Right ventricle myocardium inferior (tissue), 1 donor: ENCODE data around the gene ADRM1. TPM values are rescaled to one million over a fixed set of nuclear protein-coding genes. Genes with fewer than 3 reads are reported as not detected.

Experiments
- ATAC-seq: fragments of 200-7000 bp; cut with Tn5 transposase; one replicate; pipeline ENCODE4 v1.9.1; 2020; ENCODE audit warnings: mild to moderate bottlenecking, moderate library complexity
- DNase-seq: peaks from one replicate; pipeline ENCODE4 v3.0.0; 2021; ENCODE audit errors: missing footprints
- intact Hi-C: fragments of 100-400 bp; cut with DNase I; formaldehyde crosslinking; loops from one replicate; pipeline ENCODE4 v1.11.0; 2022
- total RNA-seq: library from RNA; stranded (reverse); fragmentation: NEBNext Ultra II Directional; extraction: Animal tissue kit (Norgen Biotek cat#: 25700); gene quantifications from one replicate; pipeline ENCODE4 v1.2.1, GENCODE V29; 2021
- donor health status: DM: no; HTN: yes; CAD: no; lungs with severe emphysema.

The ADRM1 gene
- total RNA-seq, 1 donor from 2014 or later = 73.9 TPM

DNA sequence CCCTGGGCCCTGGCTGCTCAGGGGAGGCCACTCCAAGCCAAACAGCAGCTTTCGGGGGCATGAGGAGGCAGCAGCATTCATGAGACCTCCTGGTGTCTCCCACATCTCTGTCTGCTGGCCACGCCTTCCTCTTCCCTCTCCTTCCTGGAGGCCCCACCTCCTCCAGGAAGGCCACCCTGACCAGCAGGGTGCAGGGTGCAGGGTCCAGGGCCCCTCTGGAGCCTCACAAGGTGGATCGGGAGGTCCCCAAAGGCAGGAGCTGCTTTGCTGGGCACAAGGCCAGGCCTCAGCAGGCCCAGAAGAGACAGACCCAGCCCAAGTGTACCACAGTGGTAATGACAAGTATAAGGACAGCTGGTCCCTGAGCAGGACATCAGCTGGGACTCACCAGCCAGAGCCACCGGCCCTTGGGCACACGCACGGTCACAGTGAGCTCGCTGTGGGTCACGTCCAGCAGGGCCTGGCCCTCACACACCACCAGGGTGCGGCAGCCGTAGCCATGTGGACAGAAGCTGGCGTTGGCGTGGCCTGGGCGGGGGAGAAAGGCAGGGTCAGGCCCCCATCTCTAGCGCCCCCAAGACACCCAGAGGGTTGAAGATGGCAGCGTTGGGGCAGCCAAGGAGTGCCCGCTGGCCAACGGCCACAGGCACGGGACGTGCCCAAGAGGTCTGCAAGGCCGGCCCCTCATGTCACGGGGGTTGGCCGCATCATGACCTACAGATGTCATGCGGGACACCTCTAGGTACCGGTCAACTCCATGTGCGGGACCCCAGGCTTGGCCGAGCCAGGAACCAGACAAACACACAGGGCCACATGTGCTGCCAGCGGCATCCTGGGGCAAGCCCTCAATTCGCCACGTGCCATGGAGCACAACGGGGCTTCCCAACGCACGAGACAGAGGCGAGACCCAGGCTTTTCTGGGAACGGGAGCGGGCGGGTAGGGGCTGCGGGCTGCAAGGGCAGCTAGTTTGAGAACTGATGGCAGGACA, 26.9 kb downstream of the ADRM1 start:
- ATAC-seq (no peak), DNase-seq (peak; percentile 56)
- intact Hi-C loops = no loop called here

DNA sequence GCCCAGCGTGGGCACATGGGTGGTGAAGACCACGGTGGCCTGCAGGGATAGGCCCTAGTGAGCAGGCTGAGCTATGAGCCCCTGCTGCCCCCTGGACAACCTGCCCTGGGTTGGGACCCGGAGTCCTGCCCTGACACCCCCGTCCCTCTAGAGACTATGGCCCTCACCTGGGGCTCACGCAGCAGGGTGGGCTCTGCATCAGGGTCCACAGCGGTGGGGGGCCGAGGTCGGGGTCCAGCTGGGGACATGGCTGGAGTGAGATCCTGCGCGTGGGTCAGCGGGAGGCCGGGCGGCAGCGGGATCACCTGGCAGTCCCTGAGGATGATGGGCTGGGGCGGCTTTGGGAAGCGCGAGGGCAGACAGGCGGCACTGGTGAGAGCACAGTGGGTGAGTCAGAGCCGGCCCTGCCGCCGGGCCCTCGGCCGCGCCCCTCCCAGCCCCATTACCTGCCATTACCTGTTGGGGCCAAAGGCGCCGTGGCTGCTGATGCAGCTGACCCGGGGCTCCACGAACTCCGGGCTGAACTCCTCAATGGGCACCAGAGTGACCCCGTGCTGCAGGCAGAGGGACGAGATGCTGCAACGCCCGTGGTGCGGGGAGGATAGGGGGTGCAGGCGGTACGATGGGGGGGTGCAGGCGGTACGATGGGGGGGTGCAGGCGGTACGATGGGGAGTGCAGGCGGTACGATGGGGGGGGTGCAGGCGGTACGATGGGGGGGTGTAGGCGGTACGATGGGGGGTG, 27.9 kb downstream of the ADRM1 start:
- no peak for ATAC-seq
- intact Hi-C loops = no loop called here
- DNase-seq = peak; percentile 62

DNA sequence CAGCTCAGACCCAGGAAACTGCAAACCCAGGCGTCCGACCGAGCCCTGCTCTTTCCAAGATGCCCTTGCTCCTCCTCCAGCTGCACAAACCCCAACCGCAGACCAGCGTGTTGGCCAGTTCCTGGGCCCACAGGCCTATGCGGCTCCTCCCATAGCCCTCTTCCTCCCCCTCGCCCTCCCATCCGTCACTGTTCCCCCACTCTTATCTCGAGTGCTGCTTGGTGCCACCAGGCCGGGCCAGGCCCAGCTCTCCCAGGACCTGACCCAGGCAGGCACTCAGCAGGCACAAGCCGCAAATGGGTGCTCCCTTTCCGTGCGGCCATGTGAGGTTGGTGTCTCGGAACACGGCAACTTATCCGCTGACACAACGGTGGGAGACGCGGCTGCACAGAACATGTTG, 28.6 kb downstream of the ADRM1 start:
- peak; percentile 67 for DNase-seq

DNA sequence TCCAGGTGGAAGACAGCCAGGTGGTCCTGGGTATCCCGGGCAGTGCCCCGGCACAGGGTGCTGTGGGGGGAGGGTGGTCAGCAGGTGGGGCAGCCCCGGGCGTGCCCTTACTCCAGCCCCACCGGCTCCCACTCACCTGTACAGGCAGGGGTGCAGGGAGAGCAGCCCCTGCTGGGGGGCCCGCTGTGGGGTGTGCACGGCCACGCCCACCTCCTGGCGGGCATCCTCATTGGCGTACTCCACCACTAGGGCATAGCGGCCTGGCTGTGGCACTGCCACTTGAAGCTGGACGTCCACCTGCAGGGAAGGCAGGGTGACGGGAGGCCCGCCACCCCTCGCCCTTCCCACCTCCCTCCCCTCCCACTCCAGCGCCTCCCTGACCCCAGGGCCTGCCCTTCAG, 29.6 kb downstream of the ADRM1 start:
- DNase-seq (peak; percentile 55), ATAC-seq (no peak)
- intact Hi-C loops = no loop called here

More for the DNA sequence above, 28.6 kb downstream of the ADRM1 start:
- intact Hi-C loops = no loop called here
- peak; percentile 60 for ATAC-seq

DNA sequence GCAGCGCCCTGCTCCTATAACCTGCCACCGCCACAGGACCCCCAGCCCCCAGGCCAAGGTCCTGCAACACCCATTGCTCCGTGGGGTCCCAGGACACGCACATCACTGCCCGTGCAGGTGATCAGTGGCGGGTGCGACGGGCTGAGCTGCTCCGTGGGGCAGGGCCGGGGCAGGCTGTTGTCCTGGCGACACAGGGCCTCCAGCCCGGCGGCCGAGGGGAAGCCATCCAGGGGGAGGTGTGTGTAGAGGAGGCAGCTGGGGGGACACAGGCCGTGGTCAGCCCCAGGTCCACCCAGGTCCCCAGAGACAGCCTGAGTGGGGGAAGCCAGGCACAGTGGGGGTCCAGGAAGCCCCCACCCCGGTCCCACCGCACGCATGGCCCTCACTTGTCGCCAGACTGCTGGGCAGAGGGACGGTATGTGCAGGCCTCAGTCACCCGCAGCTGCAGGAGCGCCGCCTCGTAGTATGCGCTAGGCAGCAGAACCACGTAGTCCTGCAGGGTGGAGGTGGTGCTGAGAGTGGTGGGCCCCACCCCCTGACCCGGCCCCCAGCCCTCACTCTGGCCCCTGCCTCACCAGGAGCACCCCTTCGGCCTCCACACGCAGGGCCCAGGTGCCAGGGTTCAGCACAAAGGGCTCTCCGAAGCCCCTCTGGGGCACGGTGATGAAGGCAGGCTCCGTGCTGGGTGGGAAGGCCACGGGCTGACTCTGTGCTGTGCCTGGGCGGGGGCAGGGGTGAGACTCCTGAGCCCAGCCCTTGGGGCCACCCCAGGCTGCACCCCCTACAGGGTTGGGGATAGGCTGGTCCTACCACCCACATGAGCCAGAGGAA, 30.4 kb downstream of the ADRM1 start:
- DNase-seq (peak; percentile 61), ATAC-seq (no peak)
- intact Hi-C loops = no loop called here

DNA sequence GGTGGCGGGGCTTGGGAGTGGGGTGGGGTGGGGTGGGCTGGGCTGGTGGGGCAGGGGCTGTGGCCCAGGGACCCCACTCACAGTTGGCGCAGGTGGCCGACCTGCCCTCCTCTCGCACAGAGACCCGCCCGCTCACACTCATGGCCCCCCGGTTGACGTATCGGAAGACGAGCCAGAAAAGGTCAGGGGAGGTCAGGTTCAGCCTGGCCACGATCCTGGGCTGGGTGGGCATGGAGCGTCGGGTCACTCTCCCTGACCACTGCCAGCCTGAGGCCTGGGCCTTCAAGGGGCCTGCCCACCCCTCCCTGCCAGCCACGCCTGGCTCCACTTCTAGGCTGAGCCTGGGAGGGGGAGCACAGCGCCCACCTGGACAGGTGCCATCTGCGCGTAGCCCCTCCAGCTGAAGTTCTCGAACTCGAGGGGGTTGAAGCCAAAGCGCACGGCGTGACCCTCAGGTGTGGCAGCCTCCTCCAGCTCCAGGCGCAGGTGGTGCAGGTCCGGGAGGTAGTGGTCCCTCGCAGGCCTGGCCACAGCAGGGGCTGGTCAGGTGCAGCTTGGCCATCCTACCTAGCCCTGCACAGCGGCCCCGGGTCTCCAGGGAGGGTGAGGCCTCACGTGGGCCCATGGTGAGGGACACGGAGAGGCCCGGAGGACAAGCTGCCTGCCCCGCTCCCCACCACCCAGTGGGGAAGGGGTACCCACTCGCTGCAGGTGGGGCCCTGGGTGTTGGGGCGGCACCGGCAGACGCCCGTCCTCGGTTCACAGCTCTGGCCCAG, 31.2 kb downstream of the ADRM1 start:
- intact Hi-C loops = no loop called here
- ATAC-seq (no peak), DNase-seq (peak; percentile 44)

DNA sequence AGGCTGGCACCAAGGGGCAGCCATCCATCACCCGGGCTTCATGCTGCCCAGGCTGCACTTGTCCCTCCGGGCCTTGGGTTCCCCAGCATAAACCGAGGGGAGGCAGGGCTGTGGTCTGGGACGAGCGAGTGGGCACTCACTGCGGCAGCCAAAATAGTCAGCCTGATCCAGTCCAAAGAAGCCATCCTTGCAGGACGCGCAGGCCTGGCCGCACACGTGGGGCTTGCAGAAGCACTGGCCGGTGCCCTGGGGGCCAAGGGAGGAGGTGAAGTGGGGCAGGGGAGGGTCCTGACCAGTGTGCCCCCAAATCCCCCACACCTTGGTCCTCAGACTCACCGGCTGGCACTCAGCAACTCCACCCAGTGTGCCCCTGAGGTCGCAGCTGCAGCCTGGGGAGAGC, 32.1 kb downstream of the ADRM1 start:
- intact Hi-C loops = no loop called here
- peak; percentile 45 for DNase-seq
- no peak for ATAC-seq

DNA sequence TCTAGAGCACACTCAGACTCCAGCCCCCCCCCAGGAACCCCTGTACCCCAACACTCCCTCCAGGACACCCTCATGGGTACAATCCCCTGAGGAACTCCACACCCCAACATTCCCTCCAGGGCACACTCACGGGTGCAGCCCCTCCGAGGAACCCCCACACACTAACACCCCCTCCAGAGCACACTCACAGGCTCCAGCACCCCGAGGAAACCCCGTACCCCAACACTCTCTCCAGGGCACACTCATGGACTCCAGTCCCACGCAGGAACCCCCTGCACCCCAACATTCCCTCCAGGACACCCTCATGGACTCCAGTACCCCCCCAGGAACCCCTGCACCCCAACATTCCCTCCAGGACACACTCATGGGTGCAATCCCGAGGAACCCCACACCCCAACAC, 32.7 kb downstream of the ADRM1 start:
- intact Hi-C loops = no loop called here
- ATAC-seq = no peak
- DNase-seq = no peak

DNA sequence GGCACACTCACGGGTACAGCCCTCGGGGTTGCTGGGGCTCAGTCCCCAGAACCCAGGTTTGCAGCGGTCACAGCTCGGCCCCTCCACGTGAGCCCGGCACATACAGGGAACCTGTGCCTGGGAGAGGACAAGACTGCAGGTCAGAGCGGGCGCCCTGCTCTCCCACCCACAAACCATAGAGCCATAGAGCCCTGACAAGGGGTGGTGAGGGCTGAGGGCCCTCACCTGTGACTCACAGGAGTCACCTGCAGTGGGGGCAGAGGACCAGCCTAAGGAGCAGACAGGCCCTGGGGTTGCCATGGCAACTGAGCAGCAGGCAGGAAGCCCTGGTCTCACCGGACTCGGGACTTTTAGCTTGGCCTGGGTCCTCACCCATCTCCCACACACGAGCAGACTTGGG, 33.5 kb downstream of the ADRM1 start:
- intact Hi-C loops = no loop called here
- DNase-seq = no peak
- ATAC-seq = no peak

DNA sequence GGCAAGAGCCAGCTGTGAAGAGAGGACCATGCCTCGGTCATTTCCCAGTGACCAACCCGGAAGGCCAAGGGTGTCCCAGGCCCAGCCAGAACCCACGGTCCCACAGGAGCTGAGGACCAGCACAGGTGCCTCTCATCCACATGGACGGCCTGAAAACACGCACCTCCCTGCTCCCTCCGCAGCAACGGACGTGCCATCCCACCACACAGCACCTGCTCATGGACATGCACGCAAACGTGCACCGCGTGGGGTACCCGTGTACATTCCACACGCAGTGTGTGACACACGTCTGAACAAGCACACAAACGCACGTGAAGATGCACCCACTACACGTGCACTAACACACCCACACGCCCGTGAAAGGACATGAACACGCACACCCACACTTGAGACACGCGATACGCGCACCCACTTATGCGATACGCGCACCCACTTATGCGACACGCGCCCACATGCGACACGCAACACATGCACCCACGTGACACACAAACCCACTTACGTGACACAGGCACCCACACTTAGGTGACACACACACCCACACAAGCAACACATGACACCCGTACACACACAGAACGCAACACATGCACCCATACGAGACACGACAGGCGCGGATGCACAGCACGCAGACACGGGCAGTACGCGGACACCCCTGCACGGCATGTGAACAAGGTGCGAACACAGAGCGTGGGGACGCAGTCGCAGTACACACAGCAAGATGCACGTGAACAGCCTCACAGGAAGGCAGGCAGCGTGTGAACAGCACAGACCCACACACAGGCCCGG, 34.2 kb downstream of the ADRM1 start:
- intact Hi-C loops = no loop called here
- DNase-seq (peak; percentile 62), ATAC-seq (no peak)

DNA sequence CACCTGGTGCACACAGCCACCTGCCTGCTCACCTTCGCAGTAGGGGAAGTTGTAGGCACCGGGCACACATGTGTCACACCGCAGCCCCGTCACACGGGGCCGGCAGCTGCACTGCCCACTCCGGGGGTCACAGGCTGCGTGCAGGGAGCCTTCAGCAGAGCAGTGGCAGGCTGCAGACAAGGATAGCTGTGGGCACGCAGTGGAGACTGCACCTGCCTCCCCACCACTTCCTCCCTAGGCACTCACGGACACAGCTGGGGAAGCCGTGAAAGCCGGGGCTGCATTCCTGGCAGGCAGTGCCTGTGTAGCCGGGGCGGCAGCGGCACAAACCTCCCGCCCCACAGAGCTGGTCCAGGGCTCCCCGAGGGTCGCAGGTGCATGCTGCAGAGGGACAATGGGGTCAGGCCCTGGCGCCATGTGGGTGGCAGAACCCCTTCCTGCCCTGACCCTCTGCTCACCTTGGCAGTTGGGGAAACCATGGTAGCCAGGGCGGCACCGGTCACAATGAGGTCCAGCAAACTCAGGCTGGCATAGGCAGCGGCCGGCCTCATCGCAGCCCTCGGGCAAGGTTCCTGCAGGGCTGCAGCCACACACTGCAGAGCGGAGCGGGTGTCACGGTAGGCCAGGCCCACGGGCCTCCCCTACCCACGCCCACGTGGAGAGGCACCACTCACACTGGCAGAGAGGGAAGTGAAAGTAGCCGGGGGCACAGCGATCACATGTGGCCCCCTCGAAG, 34.9 kb downstream of the ADRM1 start:
- ATAC-seq (no peak), DNase-seq (peak; percentile 70)

DNA sequence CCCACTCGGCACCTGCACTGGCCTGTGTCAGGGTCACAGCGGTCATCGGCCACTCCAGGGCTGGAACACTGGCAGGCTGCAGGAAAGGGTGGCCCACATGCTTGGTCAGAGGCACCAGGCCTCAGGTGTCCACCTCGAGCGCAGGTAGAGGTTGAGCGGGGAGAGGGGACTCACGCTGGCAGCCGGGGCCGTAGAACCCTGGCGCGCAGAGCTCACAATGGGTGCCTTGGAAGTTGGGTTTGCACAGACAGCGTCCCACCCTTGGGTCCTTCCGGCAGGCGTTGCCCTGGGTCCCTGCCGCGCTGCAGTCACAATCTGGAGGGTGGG, 35.5 kb downstream of the ADRM1 start:
- DNase-seq = peak; percentile 40
- intact Hi-C loops = no loop called here
- no peak for ATAC-seq

More for the DNA sequence above, 34.9 kb downstream of the ADRM1 start:
- intact Hi-C loops = no loop called here

DNA sequence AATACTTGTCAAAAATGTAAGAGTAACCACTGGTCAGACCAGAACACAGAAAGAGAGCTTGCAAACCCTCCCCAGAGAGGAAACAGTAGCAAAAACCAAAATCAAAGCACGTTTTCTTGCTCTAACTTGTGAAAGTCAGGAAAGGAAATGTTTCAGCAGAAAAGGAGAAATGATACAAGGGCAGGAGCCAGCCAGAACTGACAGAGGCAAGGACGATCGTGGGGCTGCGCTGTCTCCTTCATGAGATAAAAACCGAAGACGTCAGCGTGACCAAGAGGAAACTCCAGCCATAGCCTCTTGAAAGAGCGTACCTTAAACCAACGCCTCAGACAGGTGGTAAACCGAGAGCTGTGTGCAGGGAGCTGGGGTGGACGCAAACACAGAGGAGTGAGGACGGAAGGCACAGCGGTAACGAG, 36.9 kb downstream of the ADRM1 start:
- intact Hi-C loops = no loop called here
- DNase-seq (peak; percentile 15), ATAC-seq (no peak)

DNA sequence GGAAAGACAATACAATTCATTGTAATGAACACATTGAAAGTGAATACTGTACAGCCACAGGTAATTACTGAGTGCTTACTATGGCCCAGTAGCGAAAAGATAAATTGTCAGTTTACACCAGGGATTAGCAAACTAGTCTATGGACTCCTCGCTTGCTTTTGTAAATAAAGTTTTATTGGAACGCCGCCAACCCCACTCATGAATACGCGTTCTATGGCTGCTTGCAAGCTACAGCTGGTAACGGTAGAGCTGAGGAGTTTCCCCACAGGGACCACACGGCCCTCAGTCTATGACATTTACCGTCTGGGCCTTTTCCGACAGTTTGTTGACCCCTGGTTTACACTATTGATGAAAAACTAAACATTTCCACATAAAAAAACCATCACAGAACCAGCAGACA, 40.1 kb downstream of the ADRM1 start:
- intact Hi-C loops = no loop called here
- ATAC-seq (no peak), DNase-seq (no peak)

DNA sequence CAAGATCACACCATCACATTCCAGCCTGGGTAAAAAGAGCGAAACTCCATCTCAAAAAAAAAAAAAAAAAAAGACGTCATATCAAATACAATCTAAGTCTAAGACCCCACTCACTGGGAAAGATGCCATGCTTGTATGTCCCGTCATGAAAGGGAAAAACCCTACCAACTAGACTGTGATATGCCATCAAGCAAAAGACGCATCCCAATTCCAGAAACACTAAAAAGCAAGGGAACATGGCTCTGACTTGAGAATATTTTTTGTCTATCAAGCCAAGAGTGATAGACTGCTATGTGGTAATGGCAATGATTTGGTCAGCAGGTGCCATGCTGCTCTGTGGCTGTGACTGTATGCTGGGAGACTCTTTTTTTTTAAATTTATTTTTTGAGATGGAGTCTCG, 41.3 kb downstream of the ADRM1 start:
- DNase-seq = no peak
- intact Hi-C loops = no loop called here
- no peak for ATAC-seq

DNA sequence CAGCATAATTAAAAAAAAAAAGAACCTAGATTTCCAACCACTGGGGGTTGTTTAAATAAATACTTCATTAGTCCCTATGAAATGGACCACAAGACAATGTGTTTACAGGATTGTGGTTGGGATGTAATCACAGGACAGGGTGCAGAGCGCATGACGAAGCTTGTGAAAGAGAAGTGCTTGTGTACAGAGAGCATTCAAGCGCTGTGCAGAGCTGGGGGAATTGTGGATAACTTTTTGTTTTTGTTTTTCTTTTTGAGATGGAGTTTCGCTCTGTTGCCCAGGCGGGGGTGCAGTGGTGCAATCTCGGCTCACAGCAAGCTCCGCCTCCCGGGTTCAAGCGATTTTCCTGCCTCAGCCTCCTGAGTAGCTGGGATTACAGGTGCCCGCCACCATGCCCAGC, 42.0 kb downstream of the ADRM1 start:
- DNase-seq (peak; percentile 23), ATAC-seq (no peak)
- intact Hi-C loops = loop anchor here (5.0 kb wide), 1 partner anchor 37 kb away; no protein-coding TSS in a partner anchor
